Prostate gland (tissue), 2 donors: ENCODE data around the gene SLC8A2. TPM values are rescaled to one million over a fixed set of nuclear protein-coding genes. Genes with fewer than 3 reads are reported as not detected.

ENCODE experiments used
- DNase-seq: peaks from one replicate; pipeline ENCODE4 v3.0.0-alpha.2; 2019; ENCODE audit warnings: low spot score
- H3K27ac ChIP-seq, 2 donors: fragments of 200-600 bp; sonication (generic); 2 replicates each; pipeline ENCODE4 v1.5.1; 2017 to 2019
- H3K27me3 ChIP-seq: fragments of 200-600 bp; sonication (generic); replicated peaks from 2 replicates; pipeline ENCODE4 v1.5.1; 2019; ENCODE audit not compliant: insufficient read depth
- H3K36me3 ChIP-seq, 2 donors: fragments of 200-600 bp; sonication (generic); 1 replicate in 1 of 2; 2 replicates in 1 of 2; pipeline versions ENCODE4 v1.5.1 to v1.8.1; 2017 to 2019
- H3K4me1 ChIP-seq: fragments of 200-600 bp; sonication (generic); replicated peaks from 2 replicates; pipeline ENCODE4 v1.5.1; 2019
- H3K4me3 ChIP-seq, 2 donors: fragments of 200-600 bp; sonication (generic); 2 replicates each; pipeline ENCODE4 v1.5.1; 2017 to 2019
- H3K9me3 ChIP-seq: fragments of 200-600 bp; sonication (generic); 2 replicates; pipeline ENCODE4 v1.5.1; 2017
- POLR2A ChIP-seq: fragments of 450-650 bp; IDR thresholded peaks from one replicate; pipeline ENCODE4 v1.6.1; 2016; ENCODE audit warnings: antibody characterized with exemption, mild to moderate bottlenecking
- POLR2AphosphoS5 ChIP-seq: sonication (generic); formaldehyde crosslinking; IDR thresholded peaks from one replicate; pipeline ENCODE4 v1.6.1; 2017; ENCODE audit warnings: antibody characterized with exemption
- WGBS: methylation state at CpG from one replicate; pipeline ENCODE4 v1.1.5; 2018; 5-methylcytosine and 5-hydroxymethylcytosine counted together
- intact Hi-C: fragments of 100-400 bp; cut with DNase I; formaldehyde crosslinking; loops from one replicate; pipeline ENCODE4 v1.14.2; 2022
- total RNA-seq, 2 donors: library from RNA; depleted of rRNA; stranded (reverse); fragments of >200 nt; gene quantifications; one replicate each; pipeline ENCODE4 v1.1.0, GENCODE V29; 2016
- TF ChIP-seq, protein P1 (sequence below), 4 experiments: fragments of 200-600 bp in 2 of 4; fragments of 450-650 bp in 2 of 4; sonication (generic) in 2 of 4; IDR thresholded peaks; 1 replicate in 3 of 4; 2 replicates in 1 of 4; pipeline ENCODE4 v1.5.1; 2016 to 2019; ENCODE audit warnings: antibody characterized with exemption in 4 of 4, mild to moderate bottlenecking in 2 of 4, moderate library complexity in 2 of 4

Gene SLC8A2
- total RNA-seq, 2 donors from 2014 or later, result 1.3 to 7.7 TPM

DNA sequence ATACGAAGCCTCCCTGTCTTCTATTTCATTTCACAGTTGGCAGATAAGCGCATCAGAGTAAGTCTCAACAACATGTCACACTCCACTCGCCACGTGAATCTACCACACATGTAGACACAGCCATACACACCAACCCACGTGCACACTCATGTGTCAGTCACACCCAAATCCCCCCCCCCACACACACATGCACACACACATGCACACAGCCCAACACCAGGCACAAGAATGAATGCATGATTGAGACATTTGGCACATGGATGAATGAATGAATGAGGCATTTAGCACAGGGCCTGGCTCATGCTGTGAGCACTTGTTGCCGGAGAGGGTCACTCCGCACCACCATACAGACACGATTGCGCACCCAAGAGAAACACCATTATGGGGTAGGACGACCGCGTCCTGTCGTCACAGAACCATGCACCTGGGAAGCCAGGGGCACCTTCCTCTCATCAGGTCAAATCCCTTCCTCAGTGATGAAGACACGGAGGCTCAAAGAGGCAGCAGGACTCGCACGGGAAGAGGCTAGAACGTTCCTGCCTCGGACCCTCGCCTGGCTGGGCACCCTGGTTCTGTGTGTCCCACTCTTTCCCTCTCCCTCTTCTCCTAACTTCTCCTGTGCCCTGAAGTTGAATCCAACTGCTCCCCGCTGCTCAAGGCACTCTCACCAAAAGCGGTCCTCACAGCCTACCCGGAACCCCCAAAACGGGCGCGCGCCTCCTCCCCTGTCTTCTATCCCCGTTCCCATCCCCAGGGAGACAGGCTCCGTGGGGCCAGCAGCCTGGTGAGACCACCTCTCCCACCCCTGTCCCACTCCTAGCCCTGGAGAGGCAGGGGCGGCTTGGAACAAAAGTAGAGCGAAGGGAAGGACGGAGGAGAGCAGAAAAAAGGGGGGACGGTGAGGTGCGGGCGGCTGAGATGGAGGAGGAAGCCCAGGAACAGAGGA, 53.7 kb downstream of the SLC8A2 start:
- DNase-seq, result no peak
- Histone ChIP-seq H3K27me3 (peaks cover 25% of the 10 kb centered on the region), H3K4me1 (no peaks in the 10 kb centered on the region), H3K27ac (no peak overlapping the region), H3K36me3 (no peaks in the 10 kb centered on the region), H3K9me3 (no peaks in the 10 kb centered on the region), H3K4me3 (peak overlapping the region; percentile 51 to 52)
- TF ChIP-seq POLR2AphosphoS5, result no peak
- TF ChIP-seq, protein P1, sequence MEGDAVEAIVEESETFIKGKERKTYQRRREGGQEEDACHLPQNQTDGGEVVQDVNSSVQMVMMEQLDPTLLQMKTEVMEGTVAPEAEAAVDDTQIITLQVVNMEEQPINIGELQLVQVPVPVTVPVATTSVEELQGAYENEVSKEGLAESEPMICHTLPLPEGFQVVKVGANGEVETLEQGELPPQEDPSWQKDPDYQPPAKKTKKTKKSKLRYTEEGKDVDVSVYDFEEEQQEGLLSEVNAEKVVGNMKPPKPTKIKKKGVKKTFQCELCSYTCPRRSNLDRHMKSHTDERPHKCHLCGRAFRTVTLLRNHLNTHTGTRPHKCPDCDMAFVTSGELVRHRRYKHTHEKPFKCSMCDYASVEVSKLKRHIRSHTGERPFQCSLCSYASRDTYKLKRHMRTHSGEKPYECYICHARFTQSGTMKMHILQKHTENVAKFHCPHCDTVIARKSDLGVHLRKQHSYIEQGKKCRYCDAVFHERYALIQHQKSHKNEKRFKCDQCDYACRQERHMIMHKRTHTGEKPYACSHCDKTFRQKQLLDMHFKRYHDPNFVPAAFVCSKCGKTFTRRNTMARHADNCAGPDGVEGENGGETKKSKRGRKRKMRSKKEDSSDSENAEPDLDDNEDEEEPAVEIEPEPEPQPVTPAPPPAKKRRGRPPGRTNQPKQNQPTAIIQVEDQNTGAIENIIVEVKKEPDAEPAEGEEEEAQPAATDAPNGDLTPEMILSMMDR (IDR thresholded peaks at IDR 0.05), result no peak
- no peak for TF ChIP-seq POLR2A
- intact Hi-C loops, result no loop called here
- WGBS, result 5% methylated on average over 34 of the region's 34 CpGs

GRCh38 chr19:47417107-47417745, 54.5 kb downstream of the SLC8A2 start:
- intact Hi-C loops, result no loop called here
- TF ChIP-seq POLR2AphosphoS5 (no peak), POLR2A (no peak)
- TF ChIP-seq, protein P1 (IDR thresholded peaks at IDR 0.05), result no peak
- DNase-seq, result no peak
- Histone ChIP-seq H3K27me3 (peaks cover 18% of the 10 kb centered on the region), H3K27ac (no peak overlapping the region), H3K9me3 (no peaks in the 10 kb centered on the region), H3K4me1 (no peaks in the 10 kb centered on the region), H3K4me3 (no peak overlapping the region), H3K36me3 (no peaks in the 10 kb centered on the region)
- WGBS, result 29% methylated on average over 18 of the region's 18 CpGs

GRCh38 chr19:47416643-47416985, 55.1 kb downstream of the SLC8A2 start:
- no peaks in the 10 kb centered on the region for H3K36me3 ChIP-seq
- DNase-seq, result no peak
- no peaks in the 10 kb centered on the region for H3K4me1 ChIP-seq
- WGBS, result 66% methylated on average over 12 of the region's 12 CpGs
- no peaks in the 10 kb centered on the region for H3K9me3 ChIP-seq
- no peak overlapping the region for H3K4me3 ChIP-seq
- H3K27ac ChIP-seq, result no peak overlapping the region
- intact Hi-C loops, result no loop called here
- H3K27me3 ChIP-seq, result peaks cover 12% of the 10 kb centered on the region
- TF ChIP-seq POLR2AphosphoS5, result no peak
- no peak for TF ChIP-seq POLR2A

DNA sequence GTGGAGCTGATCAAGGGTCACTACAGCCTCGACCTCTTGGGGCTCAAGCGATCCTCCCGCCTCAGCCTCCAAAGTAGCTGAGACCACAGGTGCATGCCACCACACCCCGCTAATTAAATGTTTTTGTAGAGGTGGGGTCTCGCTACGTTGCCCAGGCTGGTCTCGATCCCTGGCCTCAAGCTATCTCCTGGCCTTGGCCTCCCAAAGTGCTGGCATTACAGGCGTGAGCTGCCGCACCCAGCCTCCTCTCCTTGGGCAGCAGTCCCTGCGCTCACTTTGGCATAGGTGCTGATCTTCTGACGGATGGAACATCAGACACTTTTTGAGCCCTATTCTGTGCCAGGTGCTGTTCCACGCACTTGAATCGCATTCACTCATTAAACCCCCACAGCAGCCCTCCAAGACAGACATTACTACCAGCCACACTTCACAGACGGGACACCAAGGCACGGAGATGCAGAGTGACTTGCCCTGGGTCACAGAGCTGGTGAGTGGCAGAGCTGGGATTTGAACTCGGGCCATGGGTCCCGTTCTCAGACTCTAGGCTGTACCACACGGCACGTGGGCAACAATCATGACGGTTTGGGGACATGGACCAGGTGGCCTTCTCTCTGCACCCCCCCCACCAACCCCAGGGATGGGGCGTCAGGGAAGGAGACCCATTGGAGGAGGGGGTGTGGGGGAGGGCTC, 55.6 kb downstream of the SLC8A2 start:
- H3K4me1 ChIP-seq, result no peaks in the 10 kb centered on the region
- no peaks in the 10 kb centered on the region for H3K9me3 ChIP-seq
- no peak for DNase-seq
- no peak for TF ChIP-seq POLR2AphosphoS5
- TF ChIP-seq POLR2A, result no peak
- TF ChIP-seq, protein P1 (IDR thresholded peaks at IDR 0.05), result no peak
- WGBS, result 88% methylated on average over 21 of the region's 21 CpGs
- intact Hi-C loops, result no loop called here
- H3K36me3 ChIP-seq, result no peaks in the 10 kb centered on the region
- H3K27me3 ChIP-seq, result peaks cover 9% of the 10 kb centered on the region
- H3K4me3 ChIP-seq, result no peak overlapping the region
- no peak overlapping the region for H3K27ac ChIP-seq

- Histone ChIP-seq H3K4me3 (no peak overlapping the region), H3K27me3 (no peaks in the 10 kb centered on the region), H3K36me3 (no peaks in the 10 kb centered on the region), H3K9me3 (no peaks in the 10 kb centered on the region), H3K4me1 (no peaks in the 10 kb centered on the region), H3K27ac (no peak overlapping the region)
- WGBS, result 78% methylated on average over 15 of the region's 21 CpGs
- no peak for TF ChIP-seq POLR2AphosphoS5
- no peak for DNase-seq
- intact Hi-C loops, result no loop called here
Observed at GRCh38 chr19:47414469-47414868, 57.2 kb downstream of the SLC8A2 start.
